SK-N-SH treated with all-trans-retinoic acid at 6 μM for 48 hours (cell line): ENCODE measurements around the gene ZNF385B.
A peak's percentile ranks its signal among the peaks of the same experiment; 100 is the strongest.

Experiments
- ATAC-seq: fragments of 200-7000 bp; cut with Tn5 transposase; 3 replicates; pipeline ENCODE4 v1.9.1; 2020; ENCODE audit warnings: mild to moderate bottlenecking, moderate library complexity
- BACH2 ChIP-seq: fragments of 250-450 bp; sonication (Bioruptor Pico); IDR thresholded peaks from 2 replicates; pipeline ENCODE4 v1.9.0; 2021; ENCODE audit warnings: mild to moderate bottlenecking, borderline replicate concordance
- CSDC2 ChIP-seq: fragments of 250-450 bp; sonication (Bioruptor Pico); IDR thresholded peaks from 2 replicates; pipeline ENCODE4 v1.5.0; 2020; ENCODE audit warnings: mild to moderate bottlenecking, moderate library complexity
- CSRNP3 ChIP-seq: fragments of 250-450 bp; sonication (Bioruptor Pico); IDR thresholded peaks from 2 replicates; pipeline ENCODE4 v1.5.1; 2021; ENCODE audit warnings: mild to moderate bottlenecking, moderate library complexity
- ESRRG ChIP-seq: fragments of 250-450 bp; sonication (Bioruptor Pico); IDR thresholded peaks from 2 replicates; pipeline ENCODE4 v1.6.1; 2021; ENCODE audit warnings: mild to moderate bottlenecking
- GLIS3 ChIP-seq: fragments of 250-450 bp; sonication (Bioruptor Pico); IDR thresholded peaks from 2 replicates; pipeline ENCODE4 v1.5.0; 2020; ENCODE audit warnings: mild to moderate bottlenecking, moderate library complexity
- ISL1 ChIP-seq: fragments of 250-450 bp; sonication (Bioruptor Pico); IDR thresholded peaks from 2 replicates; pipeline ENCODE4 v2.1.2; 2022; ENCODE audit warnings: mild to moderate bottlenecking, moderate library complexity
- OSR1 ChIP-seq: fragments of 250-450 bp; sonication (Bioruptor Pico); IDR thresholded peaks from 2 replicates; pipeline ENCODE4 v1.8.0; 2022; ENCODE audit warnings: moderate library complexity, mild to moderate bottlenecking, inconsistent platforms
- PPARA ChIP-seq: fragments of 250-450 bp; sonication (Bioruptor Pico); IDR thresholded peaks from 2 replicates; pipeline ENCODE4 v1.5.0; 2020; ENCODE audit warnings: mild to moderate bottlenecking, borderline replicate concordance
- RARB ChIP-seq: fragments of 250-450 bp; sonication (Bioruptor Pico); IDR thresholded peaks from 2 replicates; pipeline ENCODE4 v1.8.0; 2021; ENCODE audit warnings: mild to moderate bottlenecking, moderate library complexity
- SNAI2 ChIP-seq: fragments of 250-450 bp; sonication (Bioruptor Pico); IDR thresholded peaks from 2 replicates; pipeline ENCODE4 v1.5.0; 2020; ENCODE audit warnings: mild to moderate bottlenecking, moderate library complexity
- TCF4 ChIP-seq: fragments of 250-450 bp; sonication (Bioruptor Pico); IDR thresholded peaks from 2 replicates; pipeline ENCODE4 v1.8.0; 2021; ENCODE audit warnings: mild to moderate bottlenecking, moderate library complexity, borderline replicate concordance
- TOX ChIP-seq: fragments of 250-450 bp; sonication (Bioruptor Pico); IDR thresholded peaks from 2 replicates; pipeline ENCODE4 v1.8.0; 2021; ENCODE audit warnings: mild to moderate bottlenecking, moderate library complexity, borderline replicate concordance
- TSHZ2 ChIP-seq: fragments of 250-450 bp; sonication (Bioruptor Pico); IDR thresholded peaks from 2 replicates; pipeline ENCODE4 v1.5.0; 2020; ENCODE audit warnings: mild to moderate bottlenecking, moderate library complexity
- ZC3H10 ChIP-seq: fragments of 250-450 bp; sonication (Bioruptor Pico); IDR thresholded peaks from 2 replicates; pipeline ENCODE4 v1.5.1; 2021; ENCODE audit warnings: mild to moderate bottlenecking, moderate library complexity
- ZFP3 ChIP-seq: fragments of 250-450 bp; sonication (Bioruptor Pico); IDR thresholded peaks from 2 replicates; pipeline ENCODE4 v1.5.0; 2020; ENCODE audit warnings: mild to moderate bottlenecking, moderate library complexity
- ZFP30 ChIP-seq: fragments of 450-650 bp; formaldehyde crosslinking; IDR thresholded peaks from 2 replicates; pipeline ENCODE4 v1.5.0; 2022; ENCODE audit warnings: mild to moderate bottlenecking, moderate library complexity
- ZNF565 ChIP-seq: fragments of 450-650 bp; formaldehyde crosslinking; conservative IDR thresholded peaks from 2 replicates; pipeline ENCODE4 v1.5.0; 2020; ENCODE audit warnings: low read depth, mild to moderate bottlenecking, moderate library complexity
- ZNF70 ChIP-seq: fragments of 450-650 bp; formaldehyde crosslinking; IDR thresholded peaks from 2 replicates; pipeline ENCODE4 v1.5.0; 2020; ENCODE audit warnings: mild to moderate bottlenecking, moderate library complexity
- ZNF8 ChIP-seq: fragments of 450-650 bp; formaldehyde crosslinking; IDR thresholded peaks from 2 replicates; pipeline ENCODE4 v1.5.0; 2020; ENCODE audit warnings: mild to moderate bottlenecking, moderate library complexity
- TF ChIP-seq, protein P1 (sequence below): fragments of 250-450 bp; sonication (Bioruptor Pico); IDR thresholded peaks from 2 replicates; pipeline ENCODE4 v1.8.0; 2021; ENCODE audit warnings: low read depth, mild to moderate bottlenecking, moderate library complexity, borderline replicate concordance
- TF ChIP-seq, protein P2 (sequence below): fragments of 250-450 bp; sonication (Bioruptor Pico); IDR thresholded peaks from 2 replicates; pipeline ENCODE4 v1.8.0; 2020; ENCODE audit warnings: mild to moderate bottlenecking, moderate library complexity, borderline replicate concordance

Gene ZNF385B

GRCh38 chr2:179417436-179417949 is 443.9 kb downstream of the ZNF385B start:
- ATAC-seq = no peak
- TF ChIP-seq PPARA (CRISPR knock-in tag) (no peak), ISL1 (CRISPR knock-in tag) (no peak), CSRNP3 (CRISPR knock-in tag) (no peak), ZNF565 (CRISPR knock-in tag) (no peak), ZC3H10 (no peak), ZFP30 (no peak), TCF4 (CRISPR knock-in tag) (no peak), ZNF70 (CRISPR knock-in tag) (no peak), BACH2 (no peak), TSHZ2 (CRISPR knock-in tag) (no peak), TOX (CRISPR knock-in tag) (no peak), CSDC2 (no peak), OSR1 (CRISPR knock-in tag) (no peak)
- TF ChIP-seq, protein P1, sequence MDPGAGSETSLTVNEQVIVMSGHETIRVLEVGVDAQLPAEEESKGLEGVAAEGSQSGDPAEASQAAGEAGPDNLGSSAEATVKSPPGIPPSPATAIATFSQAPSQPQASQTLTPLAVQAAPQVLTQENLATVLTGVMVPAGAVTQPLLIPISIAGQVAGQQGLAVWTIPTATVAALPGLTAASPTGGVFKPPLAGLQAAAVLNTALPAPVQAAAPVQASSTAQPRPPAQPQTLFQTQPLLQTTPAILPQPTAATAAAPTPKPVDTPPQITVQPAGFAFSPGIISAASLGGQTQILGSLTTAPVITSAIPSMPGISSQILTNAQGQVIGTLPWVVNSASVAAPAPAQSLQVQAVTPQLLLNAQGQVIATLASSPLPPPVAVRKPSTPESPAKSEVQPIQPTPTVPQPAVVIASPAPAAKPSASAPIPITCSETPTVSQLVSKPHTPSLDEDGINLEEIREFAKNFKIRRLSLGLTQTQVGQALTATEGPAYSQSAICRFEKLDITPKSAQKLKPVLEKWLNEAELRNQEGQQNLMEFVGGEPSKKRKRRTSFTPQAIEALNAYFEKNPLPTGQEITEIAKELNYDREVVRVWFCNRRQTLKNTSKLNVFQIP (CRISPR knock-in tag) = no peak
- TF ChIP-seq, protein P2, sequence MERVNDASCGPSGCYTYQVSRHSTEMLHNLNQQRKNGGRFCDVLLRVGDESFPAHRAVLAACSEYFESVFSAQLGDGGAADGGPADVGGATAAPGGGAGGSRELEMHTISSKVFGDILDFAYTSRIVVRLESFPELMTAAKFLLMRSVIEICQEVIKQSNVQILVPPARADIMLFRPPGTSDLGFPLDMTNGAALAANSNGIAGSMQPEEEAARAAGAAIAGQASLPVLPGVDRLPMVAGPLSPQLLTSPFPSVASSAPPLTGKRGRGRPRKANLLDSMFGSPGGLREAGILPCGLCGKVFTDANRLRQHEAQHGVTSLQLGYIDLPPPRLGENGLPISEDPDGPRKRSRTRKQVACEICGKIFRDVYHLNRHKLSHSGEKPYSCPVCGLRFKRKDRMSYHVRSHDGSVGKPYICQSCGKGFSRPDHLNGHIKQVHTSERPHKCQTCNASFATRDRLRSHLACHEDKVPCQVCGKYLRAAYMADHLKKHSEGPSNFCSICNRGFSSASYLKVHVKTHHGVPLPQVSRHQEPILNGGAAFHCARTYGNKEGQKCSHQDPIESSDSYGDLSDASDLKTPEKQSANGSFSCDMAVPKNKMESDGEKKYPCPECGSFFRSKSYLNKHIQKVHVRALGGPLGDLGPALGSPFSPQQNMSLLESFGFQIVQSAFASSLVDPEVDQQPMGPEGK (CRISPR knock-in tag) = no peak

GRCh38 chr2:179412112-179412511 is 449.3 kb downstream of the ZNF385B start:
- TF ChIP-seq ZNF8 = no peak
- no peak for TF ChIP-seq SNAI2 (CRISPR knock-in tag)
- no peak for TF ChIP-seq ZNF70 (CRISPR knock-in tag)
- TF ChIP-seq TOX (CRISPR knock-in tag) = no peak
- TF ChIP-seq RARB (CRISPR knock-in tag) = no peak
- no peak for TF ChIP-seq GLIS3
- TF ChIP-seq ZFP30 = no peak
- TF ChIP-seq ZC3H10 = no peak
- no peak for TF ChIP-seq TSHZ2 (CRISPR knock-in tag)
- no peak for TF ChIP-seq ZFP3 (CRISPR knock-in tag)
- no peak for TF ChIP-seq OSR1 (CRISPR knock-in tag)
- TF ChIP-seq ZNF565 (CRISPR knock-in tag) = no peak
- no peak for TF ChIP-seq ESRRG (CRISPR knock-in tag)
- TF ChIP-seq, protein P1 (CRISPR knock-in tag) = no peak
- TF ChIP-seq, protein P2 (CRISPR knock-in tag) = no peak
- peak; percentile 34; the same call in 1 of the 3 replicates for ATAC-seq
